GM23338 (cell line): ENCODE measurements around the gene NINL. TPM values are rescaled to one million over a fixed set of nuclear protein-coding genes. Genes with fewer than 3 reads are reported as not detected.
A peak's percentile ranks its signal among the peaks of the same experiment; 100 is the strongest.

ENCODE experiments used
- ATAC-seq: fragments of 200-7000 bp; cut with Tn5 transposase; 3 replicates; pipeline ENCODE4 v1.9.1; 2020
- DNase-seq: peaks from one replicate; pipeline ENCODE4 v3.0.0-alpha.2; 2015; ENCODE audit warnings: low spot score
- H2AFZ ChIP-seq: fragments of 200-600 bp; sonication (generic); 2 replicates; pipeline ENCODE4 v1.8.0; 2016; ENCODE audit warnings: antibody characterized with exemption, mild to moderate bottlenecking, moderate library complexity
- H3F3A ChIP-seq: fragments of 200-600 bp; sonication (generic); replicated peaks from 2 replicates; pipeline ENCODE4 v1.8.0; 2017; ENCODE audit warnings: antibody characterized with exemption, mixed run types, low read depth
- H3K27ac ChIP-seq: fragments of 200-600 bp; sonication (generic); 2 replicates; pipeline ENCODE4 v1.6.1; 2016; ENCODE audit warnings: low read depth
- H3K27me3 ChIP-seq: fragments of 200-600 bp; sonication (generic); 2 replicates; pipeline ENCODE4 v1.8.0; 2016; ENCODE audit warnings: mild to moderate bottlenecking, mixed run types, moderate library complexity; ENCODE audit not compliant: insufficient read depth
- H3K36me3 ChIP-seq: fragments of 200-600 bp; sonication (generic); 2 replicates; pipeline ENCODE4 v1.8.0; 2016; ENCODE audit warnings: mild to moderate bottlenecking; ENCODE audit not compliant: insufficient read depth
- H3K4me1 ChIP-seq: fragments of 200-600 bp; sonication (generic); 2 replicates; pipeline ENCODE4 v1.8.0; 2016; ENCODE audit warnings: mild to moderate bottlenecking, moderate library complexity; ENCODE audit not compliant: insufficient read depth
- H3K4me2 ChIP-seq: fragments of 200-600 bp; sonication (generic); 2 replicates; pipeline ENCODE4 v1.7.1; 2017; ENCODE audit warnings: mixed run types
- H3K4me3 ChIP-seq: fragments of 200-600 bp; sonication (generic); 2 replicates; pipeline ENCODE4 v1.6.1; 2016; ENCODE audit warnings: mixed run types
- H3K79me2 ChIP-seq: fragments of 200-600 bp; sonication (generic); replicated peaks from 2 replicates; pipeline ENCODE4 v1.8.0; 2017; ENCODE audit warnings: mild to moderate bottlenecking; ENCODE audit not compliant: insufficient read depth
- H3K9me2 ChIP-seq: fragments of 200-600 bp; sonication (generic); 2 replicates; pipeline ENCODE4 v1.8.0; 2017; ENCODE audit not compliant: insufficient read depth
- H4K20me1 ChIP-seq: fragments of 200-600 bp; sonication (generic); replicated peaks from 2 replicates; pipeline ENCODE4 v1.8.0; 2017; ENCODE audit warnings: mild to moderate bottlenecking; ENCODE audit not compliant: insufficient read depth
- H3K27ac Mint-ChIP-seq: 2 replicates; pipeline ENCODE4 v1.8.0; 2020; ENCODE audit warnings: inconsistent platforms, mild to moderate bottlenecking, moderate library complexity, mixed read lengths
- H3K27me3 Mint-ChIP-seq: 3 replicates; pipeline ENCODE4 v1.8.0; 2022; ENCODE audit warnings: low read depth, mild to moderate bottlenecking, moderate library complexity, mixed read lengths, inconsistent platforms; ENCODE audit not compliant: insufficient read depth, poor library complexity
- H3K36me3 Mint-ChIP-seq: 3 replicates; pipeline ENCODE4 v1.8.0; 2021; ENCODE audit warnings: low read depth, mild to moderate bottlenecking, inconsistent platforms, moderate library complexity, mixed read lengths
- H3K4me1 Mint-ChIP-seq: 3 replicates; pipeline ENCODE4 v1.8.0; 2020; ENCODE audit warnings: mild to moderate bottlenecking, inconsistent platforms, mixed read lengths
- H3K4me3 Mint-ChIP-seq: 3 replicates; pipeline ENCODE4 v1.8.0; 2021; ENCODE audit warnings: moderate library complexity, mild to moderate bottlenecking, inconsistent platforms, mixed read lengths
- H3K9me3 Mint-ChIP-seq: 3 replicates; pipeline ENCODE4 v1.8.0; 2020; ENCODE audit warnings: moderate library complexity, mild to moderate bottlenecking, inconsistent platforms, mixed read lengths
- CREB1 ChIP-seq: fragments of 250-450 bp; sonication (Bioruptor Pico); IDR thresholded peaks from 2 replicates; pipeline ENCODE4 v1.5.0; 2020; ENCODE audit warnings: low read depth, mild to moderate bottlenecking, moderate library complexity
- CTCF ChIP-seq, 2 experiments: fragments of 200-600 bp in 1 of 2; sonication (generic) in 1 of 2; conservative IDR thresholded peaks; 2 replicates each; pipeline versions ENCODE4 v1.5.1 to v1.6.1; 2016 to 2017; ENCODE audit warnings: antibody characterized with exemption in 2 of 2, low read depth in 2 of 2, mild to moderate bottlenecking in 2 of 2, moderate library complexity in 1 of 2
- ETS1 ChIP-seq: IDR thresholded peaks from 2 replicates; pipeline ENCODE4 v1.6.1; 2016; ENCODE audit warnings: antibody characterized with exemption
- EZH2phosphoT487 ChIP-seq: fragments of 200-600 bp; sonication (generic); IDR thresholded peaks from one replicate; pipeline ENCODE4 v1.8.1; 2018; ENCODE audit warnings: antibody characterized with exemption; ENCODE audit not compliant: unreplicated experiment
- JUNB ChIP-seq: IDR thresholded peaks from one replicate; pipeline ENCODE4 v1.6.1; 2016; ENCODE audit warnings: antibody characterized with exemption; ENCODE audit not compliant: unreplicated experiment
- NANOG ChIP-seq: IDR thresholded peaks from 2 replicates; pipeline ENCODE4 v1.6.1; 2016; ENCODE audit warnings: antibody characterized with exemption, borderline replicate concordance
- POLR2AphosphoS5 ChIP-seq: IDR thresholded peaks from 2 replicates; pipeline ENCODE4 v1.6.1; 2016; ENCODE audit warnings: antibody characterized with exemption, low read depth
- STAT1 ChIP-seq: IDR thresholded peaks from one replicate; pipeline ENCODE4 v1.6.1; 2016; ENCODE audit warnings: antibody characterized with exemption; ENCODE audit not compliant: unreplicated experiment
- ZNF114 ChIP-seq: fragments of 250-450 bp; sonication (Bioruptor Pico); IDR thresholded peaks from 2 replicates; pipeline ENCODE4 v1.5.0; 2020; ENCODE audit warnings: mild to moderate bottlenecking, moderate library complexity
- ZNF331 ChIP-seq: fragments of 250-450 bp; sonication (Bioruptor Pico); IDR thresholded peaks from 2 replicates; pipeline ENCODE4 v1.5.0; 2020; ENCODE audit warnings: low read depth, mild to moderate bottlenecking, moderate library complexity
- polyA plus RNA-seq: library from polyadenylated mRNA; unstranded; fragments of >200 nt; fragmentation: Nextera tagmentation; extraction: Ambion mirVana; gene quantifications from 2 replicates; pipeline ENCODE4 v1.2.1, GENCODE V29; 2016
- total RNA-seq: library from RNA; depleted of rRNA; stranded (reverse); fragments of >200 nt; shearing (Covaris generic); gene quantifications from 2 replicates; pipeline ENCODE4 v1.2.3, GENCODE V29; 2014
- TF ChIP-seq, protein P1 (sequence below): IDR thresholded peaks from one replicate; pipeline ENCODE4 v1.6.1; 2018; ENCODE audit warnings: antibody characterized with exemption; ENCODE audit not compliant: unreplicated experiment

Gene NINL
- total and polyA plus RNA-seq, 2 experiments from 2014 or later = 18.0 to 31.2 TPM

GRCh38 chr20:25547063-25547462 is 38.3 kb downstream of the NINL start (continued):
- TF ChIP-seq, protein P1, sequence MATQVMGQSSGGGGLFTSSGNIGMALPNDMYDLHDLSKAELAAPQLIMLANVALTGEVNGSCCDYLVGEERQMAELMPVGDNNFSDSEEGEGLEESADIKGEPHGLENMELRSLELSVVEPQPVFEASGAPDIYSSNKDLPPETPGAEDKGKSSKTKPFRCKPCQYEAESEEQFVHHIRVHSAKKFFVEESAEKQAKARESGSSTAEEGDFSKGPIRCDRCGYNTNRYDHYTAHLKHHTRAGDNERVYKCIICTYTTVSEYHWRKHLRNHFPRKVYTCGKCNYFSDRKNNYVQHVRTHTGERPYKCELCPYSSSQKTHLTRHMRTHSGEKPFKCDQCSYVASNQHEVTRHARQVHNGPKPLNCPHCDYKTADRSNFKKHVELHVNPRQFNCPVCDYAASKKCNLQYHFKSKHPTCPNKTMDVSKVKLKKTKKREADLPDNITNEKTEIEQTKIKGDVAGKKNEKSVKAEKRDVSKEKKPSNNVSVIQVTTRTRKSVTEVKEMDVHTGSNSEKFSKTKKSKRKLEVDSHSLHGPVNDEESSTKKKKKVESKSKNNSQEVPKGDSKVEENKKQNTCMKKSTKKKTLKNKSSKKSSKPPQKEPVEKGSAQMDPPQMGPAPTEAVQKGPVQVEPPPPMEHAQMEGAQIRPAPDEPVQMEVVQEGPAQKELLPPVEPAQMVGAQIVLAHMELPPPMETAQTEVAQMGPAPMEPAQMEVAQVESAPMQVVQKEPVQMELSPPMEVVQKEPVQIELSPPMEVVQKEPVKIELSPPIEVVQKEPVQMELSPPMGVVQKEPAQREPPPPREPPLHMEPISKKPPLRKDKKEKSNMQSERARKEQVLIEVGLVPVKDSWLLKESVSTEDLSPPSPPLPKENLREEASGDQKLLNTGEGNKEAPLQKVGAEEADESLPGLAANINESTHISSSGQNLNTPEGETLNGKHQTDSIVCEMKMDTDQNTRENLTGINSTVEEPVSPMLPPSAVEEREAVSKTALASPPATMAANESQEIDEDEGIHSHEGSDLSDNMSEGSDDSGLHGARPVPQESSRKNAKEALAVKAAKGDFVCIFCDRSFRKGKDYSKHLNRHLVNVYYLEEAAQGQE = no peak
- TF ChIP-seq STAT1 = no peak
- no peak for TF ChIP-seq CTCF (conservative IDR thresholded peaks at IDR 0.05; ENCODE audit: low read depth in 2 of 2)
- TF ChIP-seq ZNF331 (CRISPR knock-in tag) = no peak
- no peak for TF ChIP-seq JUNB
- TF ChIP-seq POLR2AphosphoS5 = no peak

- Histone ChIP-seq H3K27me3 (no peaks in the 10 kb centered on the region), H3K4me3 (no peak overlapping the region), H2AFZ (no peak overlapping the region), H3K27ac (peak overlapping the region; percentile 76; the same call in 1 of the 2 replicates), H4K20me1 (peaks cover 16% of the 10 kb centered on the region), H3K36me3 (no peaks in the 10 kb centered on the region), H3K79me2 (peaks cover 65% of the 10 kb centered on the region), H3K9me2 (no peaks in the 10 kb centered on the region; the same call in 1 of the 2 replicates), H3K4me1 (peaks cover 43% of the 10 kb centered on the region), H3F3A (no peaks in the 10 kb centered on the region), H3K4me2 (peak overlapping the region; percentile 69)
- Mint-ChIP-seq H3K4me1 (peaks cover 57% of the 10 kb centered on the region), H3K27ac (peak overlapping the region; percentile 61), H3K36me3 (peaks cover 3% of the 10 kb centered on the region; the same call in 2 of the 3 replicates), H3K9me3 (no peaks in the 10 kb centered on the region), H3K4me3 (no peak overlapping the region), H3K27me3 (peaks cover 5% of the 10 kb centered on the region)
- DNase-seq (no peak), ATAC-seq (no peak)
- TF ChIP-seq NANOG = no peak
- TF ChIP-seq, protein P1 = no peak
- no peak for TF ChIP-seq CREB1 (CRISPR knock-in tag)
- no peak for TF ChIP-seq ZNF114
- TF ChIP-seq CTCF (conservative IDR thresholded peaks at IDR 0.05; ENCODE audit: low read depth in 2 of 2) = no peak
- TF ChIP-seq ETS1 = no peak
- no peak for TF ChIP-seq EZH2phosphoT487
- TF ChIP-seq JUNB = no peak
- TF ChIP-seq STAT1 = no peak
Observed at GRCh38 chr20:25546048-25546447, 39.3 kb downstream of the NINL start.
